HG02938 (cell line): Measurements from ENCODE around the gene SMC6.

Experiments used
- ATAC-seq: cut with Tn5 transposase; IDR thresholded peaks from one replicate; pipeline ENCODE4 v1.9.1; 2021; ENCODE audit warnings: mild to moderate bottlenecking, moderate library complexity; ENCODE audit not compliant: unreplicated experiment

Gene SMC6

DNA sequence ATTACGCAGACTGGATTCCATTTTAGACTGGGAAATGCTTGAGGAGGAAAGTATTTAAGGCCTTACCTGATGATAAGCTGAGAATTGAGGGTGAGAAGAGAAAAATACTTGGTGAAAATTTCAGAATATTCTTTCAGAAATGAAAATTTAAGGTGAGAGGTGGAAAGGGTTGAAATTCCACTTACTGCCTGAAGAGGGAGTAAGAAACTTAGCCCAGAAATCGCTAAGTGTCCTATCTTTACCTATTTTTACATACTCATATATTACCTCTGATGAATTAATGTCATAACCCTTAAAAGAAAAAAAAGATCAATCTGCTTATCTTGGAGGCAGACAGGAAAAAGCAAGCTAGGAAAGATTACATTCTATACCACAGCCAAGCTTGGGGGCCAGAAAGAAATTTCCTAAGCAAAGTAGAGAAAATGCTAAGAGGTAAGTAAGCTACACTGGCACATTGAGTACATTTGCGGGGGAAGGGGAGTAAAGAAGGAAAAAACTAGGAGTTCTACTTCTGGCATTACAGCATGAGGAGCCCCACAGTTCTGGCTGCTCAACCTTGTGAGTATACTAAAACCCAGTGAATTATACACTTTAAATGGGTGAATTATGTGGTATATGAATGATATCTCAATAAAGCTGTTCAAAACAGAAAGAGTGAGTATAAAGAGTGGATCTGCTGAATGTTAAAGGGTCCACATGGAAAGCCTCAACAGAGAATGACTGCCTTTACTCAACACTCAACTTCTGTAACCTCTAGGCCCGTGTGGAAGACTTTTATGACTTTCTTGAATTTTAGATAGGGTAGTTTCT lies 33.8 kb downstream of the SMC6 start:
- no peak for ATAC-seq

DNA sequence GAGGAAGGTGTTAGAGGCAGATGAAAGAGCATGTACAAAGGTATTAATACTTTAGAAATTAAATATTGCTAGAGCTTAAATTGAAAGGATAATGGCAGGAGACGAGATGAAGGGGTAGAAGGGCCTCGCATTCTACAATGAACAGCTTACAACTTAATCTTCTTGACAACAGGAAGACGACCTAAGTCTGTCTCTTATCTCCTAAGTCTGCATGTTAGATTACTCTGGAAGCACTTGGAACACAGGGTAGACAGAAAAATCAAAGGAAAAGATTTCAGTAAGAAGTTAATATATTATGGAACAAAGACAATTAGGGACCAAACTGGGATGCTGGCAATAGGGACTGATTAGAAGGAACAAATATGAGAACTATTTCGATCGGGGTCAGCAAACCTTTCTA lies 34.9 kb downstream of the SMC6 start:
- no peak for ATAC-seq

- ATAC-seq = no peak
These were observed 35.9 kb downstream of the SMC6 start for GRCh38 chr2:17717666-17718065.

DNA sequence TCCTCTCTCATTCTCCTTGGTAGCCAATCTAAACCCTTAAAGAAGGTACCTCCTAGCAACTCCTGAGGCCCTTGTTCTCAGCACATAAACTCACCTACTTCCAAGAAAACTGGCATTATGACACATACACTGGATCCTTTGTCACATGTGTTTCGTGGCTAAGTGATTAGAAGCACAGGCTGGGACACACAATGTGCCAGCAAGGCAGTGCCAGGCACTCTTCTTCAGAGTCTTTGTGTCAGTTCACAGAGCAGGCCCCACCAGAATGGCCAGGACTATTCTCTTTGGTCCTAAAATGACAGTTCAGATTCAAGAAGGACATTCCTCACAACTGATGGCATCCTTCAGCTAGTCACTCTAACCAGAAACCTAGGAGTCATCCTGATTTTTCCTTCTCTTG lies 40.3 kb downstream of the SMC6 start:
- no peak for ATAC-seq

- ATAC-seq = no peak
These were observed 42.9 kb downstream of the SMC6 start for GRCh38 chr2:17710547-17711248.

- ATAC-seq = no peak
These were observed 43.7 kb downstream of the SMC6 start for GRCh38 chr2:17709897-17710296.

GRCh38 chr2:17708501-17708900 lies 45.1 kb downstream of the SMC6 start:
- no peak for ATAC-seq

DNA sequence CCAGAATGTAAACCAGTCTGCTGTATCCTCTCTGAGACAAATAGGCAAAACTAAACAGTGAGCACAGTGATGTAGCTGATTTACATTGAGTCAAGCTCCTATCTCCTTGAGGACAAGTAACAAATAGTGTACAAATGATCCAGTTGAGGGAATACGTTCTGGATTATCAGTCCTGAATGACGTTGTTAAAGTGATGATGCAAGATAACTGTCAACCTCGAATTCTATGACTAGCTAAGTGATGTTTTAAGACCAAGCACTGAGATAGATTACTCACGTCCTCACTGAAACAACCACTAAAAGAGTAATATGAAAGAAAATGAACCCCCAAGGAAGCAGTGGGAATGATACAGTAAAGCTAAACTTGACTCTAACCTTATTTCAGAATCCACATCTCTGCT lies 46.8 kb downstream of the SMC6 start:
- ATAC-seq = no peak

- no peak for ATAC-seq
These were observed 62.8 kb downstream of the SMC6 start for GRCh38 chr2:17690776-17691175.

DNA sequence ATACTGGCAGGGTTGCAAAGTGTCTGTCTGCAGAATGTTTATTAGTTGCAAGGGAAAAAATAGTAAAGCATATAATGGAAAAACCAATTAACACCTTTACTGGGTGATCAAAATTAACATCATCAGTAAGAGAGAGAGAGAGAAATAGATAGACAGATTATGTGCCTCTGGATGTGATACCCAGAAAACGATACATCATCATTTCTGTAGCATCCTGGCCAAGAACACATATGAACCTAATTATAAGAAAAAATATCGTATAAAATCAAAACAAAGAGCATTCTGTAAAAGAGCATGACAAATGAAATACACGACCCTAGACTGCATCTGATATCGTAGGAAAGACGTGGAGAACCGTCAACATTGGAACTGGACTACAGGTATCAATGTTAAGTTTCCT lies 64.6 kb downstream of the SMC6 start:
- no peak for ATAC-seq

DNA sequence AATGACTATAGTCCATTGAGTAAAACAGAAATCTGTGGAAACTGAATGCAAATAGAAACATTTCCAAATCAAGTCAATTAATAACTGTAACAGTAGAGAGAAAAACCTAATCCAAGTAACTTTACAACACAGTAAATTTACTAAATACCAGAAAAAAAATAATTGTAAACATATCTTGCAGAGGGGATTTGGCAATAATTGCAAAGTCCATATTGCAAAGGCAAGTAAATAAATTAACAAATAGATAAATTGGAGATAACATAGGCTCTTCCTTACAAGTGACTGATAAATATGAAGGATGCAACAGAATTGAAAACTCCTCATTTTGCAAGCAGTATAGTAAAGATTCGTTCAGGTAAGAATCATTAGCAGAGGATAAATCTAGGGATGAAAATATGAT lies 65.0 kb downstream of the SMC6 start:
- ATAC-seq = no peak

- no peak for ATAC-seq
These were observed 69.6 kb downstream of the SMC6 start for GRCh38 chr2:17683981-17684380.

DNA sequence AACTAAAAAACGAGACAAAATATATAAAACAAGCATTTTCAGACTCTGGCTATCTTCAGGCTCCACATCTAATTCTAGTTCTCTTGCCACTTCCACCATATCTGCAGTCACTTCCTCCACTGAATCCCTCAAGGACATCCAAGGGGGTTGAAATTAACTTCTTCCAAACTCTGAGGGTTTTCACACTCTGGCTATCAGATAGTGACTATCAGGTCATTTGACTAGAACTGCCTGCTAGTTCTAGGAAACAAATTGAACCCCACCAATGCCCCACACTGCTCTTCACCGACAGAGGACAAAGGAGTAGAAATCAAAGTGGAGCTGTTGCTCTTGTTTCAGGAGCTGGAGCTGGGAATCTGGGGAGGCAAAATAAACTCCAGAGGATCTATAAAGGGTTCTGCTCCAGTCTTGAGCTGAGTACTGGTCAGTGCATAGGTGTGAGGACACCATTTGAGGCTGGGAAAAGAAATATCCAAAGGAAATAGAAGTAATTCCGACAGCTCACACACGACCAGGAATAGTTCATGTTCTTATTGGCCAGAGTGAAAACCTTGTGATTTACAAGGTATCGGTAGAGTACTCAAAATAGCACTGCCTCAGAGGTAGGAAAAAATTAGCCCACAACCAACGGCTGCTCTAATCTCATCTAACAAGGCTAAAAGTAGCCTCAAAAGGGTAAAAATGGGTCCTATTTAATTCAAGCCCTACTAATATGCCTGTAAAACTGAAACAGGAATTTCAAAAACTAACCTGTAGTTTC lies 71.3 kb downstream of the SMC6 start:
- no peak for ATAC-seq

DNA sequence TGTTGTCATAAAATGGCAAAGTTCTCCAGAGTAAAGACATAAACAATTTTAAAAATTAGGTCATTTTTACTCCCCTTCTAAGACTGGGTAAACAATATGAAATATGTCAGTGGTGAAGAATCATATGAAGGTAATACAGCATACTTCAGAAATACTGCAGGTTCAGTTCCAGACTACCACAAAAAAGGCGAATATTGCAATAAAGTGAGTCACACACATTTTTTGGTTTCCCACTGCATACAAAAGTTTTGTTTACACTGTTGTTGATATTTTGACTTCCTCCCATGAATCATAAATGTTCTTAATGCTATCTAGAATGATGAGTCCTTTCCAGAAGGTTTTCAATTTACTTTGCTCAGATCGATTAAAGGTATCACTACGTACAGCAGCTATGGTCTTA lies 73.5 kb downstream of the SMC6 start:
- ATAC-seq = no peak

GRCh38 chr2:17674817-17675216 lies 78.8 kb downstream of the SMC6 start:
- ATAC-seq = no peak

DNA sequence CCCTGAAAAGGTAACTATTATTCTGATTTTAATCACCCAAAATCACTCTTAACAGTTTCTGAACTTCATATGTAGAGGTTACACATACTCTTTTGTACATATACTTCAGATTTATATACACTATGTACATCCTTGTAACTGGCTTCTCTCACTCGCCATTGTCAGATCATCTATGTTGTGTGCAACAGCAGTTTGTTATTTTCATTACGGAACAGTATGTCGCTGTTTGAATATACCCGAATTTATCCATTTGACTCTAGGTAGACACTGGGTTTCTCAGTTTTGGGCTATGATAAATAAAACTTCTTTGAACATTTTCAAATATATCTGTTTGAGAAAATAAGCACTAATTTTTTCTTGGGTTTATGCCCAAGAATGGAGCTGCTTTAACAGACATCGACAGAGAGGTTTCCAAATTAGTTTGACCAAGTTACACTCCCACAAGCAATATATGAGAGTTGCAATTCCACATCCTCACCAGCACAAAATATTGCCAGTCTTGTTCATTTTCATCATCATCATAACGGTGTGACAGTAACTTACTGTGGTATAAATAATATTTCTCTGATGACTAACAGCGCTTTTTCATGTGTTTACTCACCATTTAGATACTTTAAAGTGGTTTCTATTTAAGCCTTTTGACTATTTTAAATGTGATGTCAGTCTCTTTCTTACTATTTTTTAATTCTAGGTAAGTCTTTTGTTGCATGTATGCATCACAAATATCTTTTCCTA lies 80.9 kb downstream of the SMC6 start:
- no peak for ATAC-seq

DNA sequence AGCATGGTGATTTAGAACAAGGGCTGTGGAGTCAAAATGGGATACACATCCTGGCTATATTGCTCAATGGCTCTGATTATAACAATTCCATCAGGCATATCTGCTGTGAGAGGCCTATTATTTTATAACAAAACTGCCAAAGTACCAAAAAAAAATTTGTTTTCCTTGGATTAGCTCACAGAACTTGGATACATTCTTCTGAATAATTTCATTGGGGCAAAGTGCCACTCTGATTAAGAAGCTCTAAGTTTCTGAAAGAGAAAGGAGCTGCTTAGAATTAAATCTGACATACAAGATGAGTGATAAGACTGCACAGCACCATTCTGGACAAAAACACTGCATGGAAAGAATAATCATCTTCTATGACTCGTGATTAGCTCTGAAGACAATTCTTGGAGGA lies 85.7 kb downstream of the SMC6 start:
- no peak for ATAC-seq

DNA sequence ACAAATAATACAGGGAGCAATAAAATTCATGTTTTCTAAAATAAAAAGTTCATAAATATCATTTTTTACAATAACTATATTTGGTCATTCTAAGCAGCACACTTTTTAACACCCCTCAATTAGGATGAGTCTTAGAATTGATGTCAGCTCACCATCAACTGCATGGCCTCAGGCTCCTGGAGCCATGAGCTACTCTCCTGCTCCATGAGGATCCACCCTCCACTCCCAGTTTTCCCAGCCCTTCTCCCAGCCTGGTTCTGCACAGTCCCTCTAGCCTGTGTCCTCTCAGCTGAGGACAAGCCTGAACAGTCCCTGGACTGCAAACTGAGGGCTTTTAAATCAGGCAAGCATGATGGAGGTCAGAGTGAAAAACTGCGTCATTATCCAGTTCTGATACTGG lies 89.1 kb downstream of the SMC6 start:
- no peak for ATAC-seq

DNA sequence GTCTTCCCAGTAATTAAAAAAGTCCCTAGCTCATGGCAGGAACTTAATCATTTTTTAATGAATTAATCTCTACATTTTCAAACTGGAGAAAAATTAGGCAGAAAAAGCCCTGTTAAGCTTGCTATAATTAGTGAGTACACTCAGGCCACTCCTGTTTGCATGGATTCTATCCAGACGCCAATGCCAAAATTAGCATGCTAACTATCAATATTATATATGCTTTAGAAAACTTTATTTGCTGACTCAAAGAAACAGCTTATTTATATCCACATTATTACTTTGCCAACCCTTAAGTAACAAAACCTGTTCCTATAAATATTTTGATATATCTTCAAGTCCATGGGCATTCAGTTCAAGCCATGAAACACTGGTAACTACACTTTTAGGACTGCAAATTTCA lies 90.9 kb downstream of the SMC6 start:
- ATAC-seq = no peak

GRCh38 chr2:17661460-17661859 lies 92.2 kb downstream of the SMC6 start:
- ATAC-seq = no peak

DNA sequence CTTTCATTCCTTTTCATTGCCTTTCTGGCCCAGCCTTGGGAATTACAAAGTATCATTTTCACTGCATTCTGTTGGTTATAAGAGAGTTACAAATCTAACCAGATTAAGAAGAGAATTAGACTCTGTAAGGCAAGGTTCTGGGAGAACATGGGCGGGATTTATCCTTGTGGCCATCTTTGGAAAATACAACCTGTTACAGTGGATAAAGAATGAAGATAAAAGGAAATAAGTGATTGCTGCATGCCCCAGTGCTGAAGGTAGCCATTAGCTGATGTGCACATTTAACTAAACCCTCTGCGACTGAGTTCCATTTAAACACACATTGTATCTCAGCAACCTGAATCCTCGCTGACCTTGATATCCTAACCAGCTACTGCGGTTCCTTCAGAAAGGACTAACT lies 93.4 kb downstream of the SMC6 start:
- no peak for ATAC-seq
